DMS 273 (cell line): ENCODE results near the gene PMEPA1.

Experiments used
- DNase-seq: peaks from one replicate; lab custom pipeline; 2025; ENCODE audit not compliant: unreplicated experiment; lab: John Stamatoyannopoulos, UW

Gene PMEPA1, protein sequence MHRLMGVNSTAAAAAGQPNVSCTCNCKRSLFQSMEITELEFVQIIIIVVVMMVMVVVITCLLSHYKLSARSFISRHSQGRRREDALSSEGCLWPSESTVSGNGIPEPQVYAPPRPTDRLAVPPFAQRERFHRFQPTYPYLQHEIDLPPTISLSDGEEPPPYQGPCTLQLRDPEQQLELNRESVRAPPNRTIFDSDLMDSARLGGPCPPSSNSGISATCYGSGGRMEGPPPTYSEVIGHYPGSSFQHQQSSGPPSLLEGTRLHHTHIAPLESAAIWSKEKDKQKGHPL

DNA sequence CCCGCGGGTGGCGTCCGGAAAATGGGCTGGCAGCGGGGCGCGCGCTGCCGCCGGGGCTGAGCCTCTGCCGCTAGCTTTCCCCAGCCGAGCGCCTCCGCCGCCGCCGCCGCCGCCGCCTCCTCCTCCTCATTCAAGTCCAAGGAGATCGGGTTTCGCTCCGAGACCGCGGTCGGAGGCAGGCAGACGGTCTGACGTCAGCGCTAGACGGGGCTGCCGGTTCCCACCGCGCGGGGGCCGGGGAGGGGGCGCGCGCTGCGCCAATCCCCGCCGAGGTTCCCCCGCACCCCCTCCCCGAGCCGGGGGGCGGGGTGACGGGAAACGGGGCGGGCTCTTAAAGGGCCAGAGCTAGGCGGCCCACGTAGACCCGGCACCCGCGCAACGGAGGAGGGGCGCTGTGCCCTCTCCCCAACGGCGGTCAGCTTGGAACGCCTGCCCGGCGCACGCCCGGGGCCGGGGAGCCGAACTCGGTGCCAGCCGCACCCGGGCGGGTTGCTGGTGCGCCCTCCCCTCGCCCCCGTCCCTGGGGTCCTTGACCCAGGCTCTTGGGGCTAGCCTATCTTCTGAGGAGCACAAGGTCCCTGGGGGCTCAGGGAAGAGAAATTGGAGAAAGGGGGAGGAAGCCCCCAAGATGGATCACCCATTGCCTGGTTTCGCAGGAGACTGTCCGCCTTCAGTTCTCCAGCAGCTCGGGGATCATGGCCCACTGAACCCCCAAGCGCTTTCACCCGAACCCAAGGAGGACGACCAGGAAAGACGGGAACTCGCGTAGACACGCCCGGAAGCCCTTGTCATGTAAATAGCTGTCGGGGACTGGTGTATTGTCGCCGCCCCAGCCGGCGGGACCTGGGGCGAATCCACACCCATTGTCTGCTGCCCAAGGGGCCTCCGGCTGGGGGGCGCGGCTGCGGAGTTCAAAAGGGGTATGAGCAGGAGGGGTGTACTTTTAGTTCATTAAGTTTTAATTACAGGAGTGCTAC lies at the start of gene PMEPA1:
PMEPA1 (minus strand) TSS at position 193 of the 977 bp plus-strand sequence. CDS start 433 bp downstream, outside the sequence.
- DNase-seq: peak; percentile 97

DNA sequence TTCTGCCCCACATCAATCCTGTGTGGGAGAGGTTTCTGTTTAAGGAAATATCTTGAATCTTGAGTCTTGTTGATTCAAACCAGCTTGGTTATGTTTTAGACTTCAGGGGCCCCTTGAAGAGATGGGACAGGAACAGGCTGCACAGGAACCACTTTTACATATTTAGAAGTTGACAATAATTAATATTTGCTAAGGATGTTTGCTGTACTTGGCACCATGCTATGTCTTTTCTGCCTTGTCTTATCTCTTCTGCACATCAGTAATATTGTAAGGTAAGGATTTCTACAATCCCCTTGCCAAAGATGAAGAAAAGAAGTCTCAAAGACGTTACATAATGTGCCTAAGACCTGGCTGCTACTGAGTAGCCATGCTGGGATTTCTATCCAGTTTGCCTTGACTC lies 48.0 kb upstream of the PMEPA1 start:
- DNase-seq: no peak

DNA sequence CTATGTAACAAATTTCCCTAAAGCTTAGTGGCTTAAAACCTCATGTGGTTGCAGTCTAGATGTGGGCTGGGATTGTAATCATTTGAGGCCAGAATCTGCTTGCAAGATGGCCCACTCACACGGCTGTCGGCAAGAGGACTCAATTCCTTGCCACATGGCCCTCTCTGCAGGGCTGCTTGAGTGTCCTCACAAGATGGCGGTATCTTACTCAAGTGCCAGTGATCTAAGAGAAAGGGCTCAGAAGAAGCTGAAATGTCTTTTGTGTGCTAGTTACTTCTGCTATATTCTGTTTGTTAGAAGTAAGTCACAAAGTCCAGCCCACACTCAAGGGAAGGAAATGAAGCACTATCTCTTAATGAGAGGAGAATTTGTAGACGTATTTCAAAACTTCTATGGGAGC lies 47.1 kb upstream of the PMEPA1 start:
- no peak for DNase-seq

DNA sequence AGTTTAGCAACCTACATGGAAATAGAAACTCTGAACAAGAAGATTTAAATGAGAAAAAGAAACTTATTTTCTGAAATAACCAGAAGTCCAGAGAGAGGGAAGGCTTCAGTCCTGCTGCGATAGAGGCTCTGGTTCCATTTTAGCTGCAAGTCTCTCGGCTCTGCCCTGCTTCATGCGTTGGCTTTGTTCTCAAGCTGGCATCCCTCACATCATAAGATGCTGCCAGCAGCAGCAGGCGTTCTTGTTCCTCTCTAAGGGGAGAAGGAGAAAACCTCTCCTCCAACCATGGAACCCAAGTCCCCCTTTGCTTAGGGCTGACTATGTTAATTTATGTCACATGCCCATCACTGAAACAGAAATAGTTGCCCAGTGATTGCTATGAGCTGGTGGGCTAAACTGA lies 46.4 kb upstream of the PMEPA1 start:
- no peak for DNase-seq

DNA sequence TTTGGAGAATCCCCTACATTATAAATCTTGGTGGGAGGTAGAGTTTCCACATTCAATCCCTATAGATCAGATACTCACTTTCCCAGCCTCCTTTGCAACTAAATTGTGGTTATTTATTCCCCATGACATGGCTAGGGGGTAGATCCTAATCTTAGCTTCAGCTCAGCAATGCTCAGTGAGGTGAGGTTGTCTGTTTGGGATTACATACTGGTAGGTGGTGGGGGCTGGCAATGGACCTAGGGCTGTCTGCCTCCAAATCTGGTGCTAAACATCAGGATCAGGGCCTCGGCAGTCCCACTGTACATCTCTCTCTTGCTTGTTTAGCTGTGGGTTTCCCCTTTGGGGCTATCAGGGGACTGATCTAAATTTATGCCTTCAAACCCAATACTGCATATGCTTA lies 45.8 kb upstream of the PMEPA1 start:
- no peak for DNase-seq

DNA sequence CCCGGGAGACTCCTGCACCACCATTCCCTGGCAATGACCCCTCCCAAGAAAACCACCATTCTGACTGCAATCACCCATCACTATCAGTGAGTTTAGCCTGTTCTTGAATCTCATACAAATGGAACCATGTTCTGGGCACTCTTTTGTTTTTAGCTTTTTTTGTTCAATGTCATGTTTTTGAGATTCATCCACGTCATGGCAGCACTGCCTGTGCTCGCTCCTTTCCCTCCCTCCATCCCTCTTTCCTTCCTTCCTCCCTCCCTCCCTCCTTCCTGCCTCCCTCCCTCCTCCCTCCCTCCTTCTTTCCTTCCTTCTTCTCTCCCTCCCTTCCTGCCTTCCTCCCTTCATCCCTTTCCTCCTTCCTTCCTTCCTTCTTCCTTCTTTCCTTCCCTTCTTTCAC lies 44.4 kb upstream of the PMEPA1 start:
- DNase-seq: no peak

DNA sequence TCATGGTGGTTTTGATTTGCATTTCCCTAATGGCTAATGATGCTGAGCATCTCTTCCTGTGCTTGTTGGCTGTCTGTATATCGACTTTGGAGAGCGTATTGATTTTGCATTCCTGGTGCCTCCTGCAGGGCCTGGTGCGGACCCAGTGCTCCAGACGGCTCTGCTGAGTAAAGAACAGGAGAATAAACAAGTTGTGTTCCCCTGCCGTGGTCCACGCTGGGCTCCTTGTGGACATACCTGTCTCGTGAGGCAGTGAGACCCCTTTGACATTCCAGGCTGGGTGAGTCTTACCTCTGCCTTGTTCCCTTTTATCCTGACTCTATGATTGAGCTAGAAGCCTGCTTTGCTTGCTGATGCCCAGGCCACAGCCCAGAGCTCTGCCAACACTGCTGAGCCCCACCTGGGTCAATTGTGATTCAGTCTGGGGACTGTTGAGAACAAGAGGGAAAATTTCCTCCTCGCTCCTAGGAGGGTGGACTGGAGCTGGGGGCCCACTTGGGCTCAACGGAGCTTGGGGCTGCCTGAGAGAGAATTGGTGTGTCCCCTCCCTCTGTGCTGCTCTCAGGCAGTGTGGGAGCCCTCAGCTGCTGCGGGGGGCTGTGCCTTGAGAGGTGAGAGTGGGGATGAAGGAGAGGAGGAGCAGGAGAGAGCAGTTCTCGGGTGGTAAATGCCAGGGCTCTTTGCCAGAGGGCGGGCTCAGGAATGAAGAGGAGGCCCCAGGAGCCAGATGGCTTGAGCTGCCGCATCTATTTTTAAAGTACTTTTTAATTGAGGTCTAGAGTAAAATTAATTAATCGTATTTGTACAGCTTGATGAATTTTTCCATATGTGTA lies 43.7 kb upstream of the PMEPA1 start:
- peak; percentile 55 for DNase-seq

DNA sequence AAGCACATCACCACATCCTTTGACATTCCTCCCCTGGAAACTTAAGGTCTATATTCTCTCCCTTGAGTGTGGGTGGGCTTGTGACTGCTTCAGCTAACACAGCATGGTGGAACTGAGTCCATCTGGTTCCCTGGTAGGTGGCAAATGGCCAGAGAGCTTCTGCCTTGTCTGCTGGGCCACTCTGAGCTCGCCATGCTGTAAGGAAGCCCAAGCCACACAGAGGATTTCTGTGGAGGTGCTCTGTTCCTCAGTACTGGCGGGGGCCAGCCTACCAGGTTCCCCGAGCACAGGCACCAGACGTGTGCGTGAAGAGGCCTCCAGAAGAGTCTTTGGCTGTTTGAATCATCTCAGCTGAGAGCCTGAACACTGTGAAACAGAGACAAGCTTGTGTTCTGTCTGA lies 41.6 kb upstream of the PMEPA1 start:
- peak; percentile 14 for DNase-seq

DNA sequence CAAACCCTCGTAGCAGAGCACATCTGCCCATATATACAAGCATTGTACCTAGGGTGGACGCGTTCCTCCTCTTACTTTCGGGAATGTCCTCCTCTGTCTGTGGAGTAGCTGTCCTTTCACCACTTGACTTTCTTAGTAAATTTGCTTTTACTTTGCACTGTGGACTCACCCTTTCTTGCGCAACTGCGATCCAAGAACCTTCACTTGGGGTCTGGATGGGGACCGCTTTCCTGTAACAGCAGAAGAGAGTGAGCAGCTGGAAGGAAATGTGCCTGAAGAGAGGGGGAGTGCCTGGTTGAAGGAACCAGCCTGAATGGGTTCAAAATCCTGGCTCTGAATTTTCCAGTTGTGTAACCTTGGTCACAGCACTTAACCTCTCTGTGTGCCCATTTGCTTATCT lies 40.1 kb upstream of the PMEPA1 start:
- no peak for DNase-seq

DNA sequence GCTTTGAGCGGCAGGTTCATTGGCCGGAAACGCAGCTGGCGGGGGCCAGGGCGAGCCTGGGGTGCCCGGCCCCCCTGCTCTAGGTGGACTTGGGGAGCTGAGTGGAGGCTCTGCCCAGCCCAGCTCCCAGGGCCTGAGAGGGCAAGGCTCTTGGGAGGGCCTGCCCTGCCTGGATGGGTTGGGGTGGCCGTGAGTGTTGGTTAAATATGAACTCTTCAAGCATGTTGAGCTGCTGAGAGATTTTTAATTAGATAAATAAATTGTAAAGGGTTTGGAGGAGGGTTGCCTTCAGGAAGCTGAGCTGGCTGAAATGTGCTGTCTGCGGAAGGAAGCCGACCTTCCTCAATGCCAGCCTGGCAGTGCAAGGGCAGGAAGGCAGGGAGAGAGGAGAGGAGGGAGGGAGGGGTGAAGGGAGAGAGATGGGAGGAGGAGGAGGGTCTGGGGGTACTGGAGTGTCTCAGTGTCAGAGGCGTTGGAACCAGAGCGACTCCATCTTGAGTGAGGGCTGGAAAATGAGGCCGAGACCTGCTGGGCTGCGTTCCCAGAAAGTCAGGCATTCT lies 39.4 kb upstream of the PMEPA1 start:
- DNase-seq: no peak

DNA sequence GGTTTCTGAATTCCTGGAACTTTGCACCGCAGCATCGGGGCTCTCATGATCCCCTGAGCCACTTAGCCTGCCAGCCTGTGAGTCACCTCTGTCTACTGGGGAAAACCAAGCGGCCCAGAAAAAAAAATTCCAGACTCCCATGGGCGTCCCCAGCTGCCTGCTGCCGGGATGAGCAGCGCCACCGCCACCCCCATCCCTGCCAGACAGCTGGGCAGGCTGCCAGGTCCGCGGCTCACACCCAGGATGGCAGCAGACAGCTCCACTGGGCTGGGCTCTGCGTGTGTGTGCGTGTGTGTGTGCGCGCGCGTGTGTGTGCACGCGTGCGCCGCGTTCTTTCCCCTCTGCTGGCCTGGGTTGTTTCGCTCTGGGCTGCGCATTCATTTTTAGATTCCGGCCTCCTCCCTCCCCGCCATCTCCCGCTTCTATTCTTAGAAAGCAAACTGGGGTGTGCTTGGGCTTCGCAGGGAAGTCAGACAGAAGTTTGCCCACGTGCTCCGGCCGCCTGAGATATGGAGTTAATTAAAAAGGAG lies 38.9 kb upstream of the PMEPA1 start:
- DNase-seq: peak; percentile 90

DNA sequence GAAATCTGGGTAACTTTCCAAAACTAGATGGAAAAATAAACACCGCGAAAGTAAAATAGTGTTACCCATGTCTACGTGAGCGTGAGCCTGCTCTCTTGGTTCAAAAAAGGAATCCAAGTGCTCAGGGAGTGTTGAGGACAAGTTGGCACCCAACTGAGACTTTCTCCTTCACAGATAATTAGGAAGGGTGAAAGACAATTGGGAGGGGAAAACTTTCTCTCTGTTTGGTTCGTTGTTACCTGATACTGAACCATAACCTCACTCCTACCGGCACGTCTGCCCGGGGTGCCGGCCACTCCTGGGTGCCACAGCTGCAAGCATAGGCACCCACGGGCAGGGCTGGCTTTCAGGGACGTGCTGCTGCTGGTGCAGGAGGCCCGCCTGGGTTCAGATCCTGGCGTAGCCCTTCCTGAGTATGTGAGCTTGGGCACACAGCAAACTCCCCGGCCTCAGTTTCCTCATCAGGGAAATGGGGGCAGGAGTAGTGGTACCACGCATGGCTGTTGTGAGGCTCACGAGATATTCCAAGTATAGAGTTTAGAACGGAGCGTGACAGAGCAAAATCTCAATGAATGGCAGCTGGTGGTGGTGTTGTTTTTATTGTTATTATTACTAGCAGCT lies 38.2 kb upstream of the PMEPA1 start:
- no peak for DNase-seq

DNA sequence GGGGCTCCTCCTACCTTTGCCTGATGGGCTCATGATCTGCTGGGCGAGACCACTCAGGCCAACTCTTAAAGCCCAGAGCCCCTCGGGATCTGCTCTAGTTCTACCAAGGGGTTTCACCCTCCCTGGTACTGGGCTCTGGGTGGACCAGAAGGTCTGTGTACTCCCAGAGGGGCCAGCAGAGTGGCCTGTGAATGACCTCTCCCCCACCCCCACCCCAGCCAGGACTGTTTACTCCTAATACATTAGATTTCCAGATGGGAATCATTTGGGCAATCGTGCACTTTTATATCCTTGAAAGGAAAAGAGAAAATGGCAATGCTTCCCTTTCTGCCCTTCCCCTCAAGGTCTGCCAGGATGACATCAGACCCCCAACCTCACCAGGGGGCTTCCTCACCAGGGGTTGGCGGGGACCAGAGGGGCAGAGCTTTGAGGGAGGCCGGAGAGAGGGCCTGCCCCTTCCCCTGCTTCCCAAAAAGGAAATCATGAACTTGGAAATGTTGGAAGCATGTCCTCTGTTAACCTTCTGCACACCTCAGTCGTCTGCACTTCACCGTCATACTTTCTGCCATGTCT lies 37.1 kb upstream of the PMEPA1 start:
- peak; percentile 84 for DNase-seq

DNA sequence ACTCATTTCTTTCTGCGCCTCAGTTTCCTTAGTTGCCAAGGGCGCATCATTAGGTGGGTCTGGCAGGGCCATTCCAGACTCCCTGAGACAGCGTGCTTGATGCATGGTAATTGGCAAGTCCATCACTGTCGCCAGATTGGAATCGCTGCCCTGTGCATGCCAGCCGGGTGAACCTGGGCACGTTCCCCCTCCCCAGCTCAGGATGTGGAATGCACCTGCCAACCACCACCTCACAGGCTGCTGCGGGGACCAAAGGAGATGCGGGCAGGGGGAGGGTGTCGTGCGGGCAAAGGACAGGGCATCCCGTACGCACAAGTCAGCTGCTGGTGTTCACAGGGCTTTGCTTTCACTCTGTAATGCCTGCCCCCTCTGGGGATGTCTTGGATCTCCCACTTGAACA lies 36.4 kb upstream of the PMEPA1 start:
- DNase-seq: no peak

DNA sequence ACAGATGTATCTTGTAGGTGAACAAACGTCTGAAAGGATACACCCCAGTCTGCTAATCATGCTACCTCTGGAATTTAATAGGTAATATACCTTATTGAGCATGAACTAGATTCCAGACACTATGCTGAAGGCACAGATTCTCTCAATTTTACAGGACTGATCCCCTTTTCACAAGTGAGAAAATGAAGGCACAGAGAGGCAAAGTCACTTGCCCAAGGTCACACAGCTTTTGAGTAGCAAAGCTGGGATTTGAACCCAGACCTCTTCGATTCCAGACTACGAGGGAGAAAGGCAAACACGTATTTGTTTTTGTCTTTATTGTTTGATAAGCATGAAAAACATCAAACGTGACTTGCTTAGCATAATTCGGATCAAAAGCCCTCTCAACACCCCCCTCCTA lies 34.4 kb upstream of the PMEPA1 start:
- DNase-seq: no peak

DNA sequence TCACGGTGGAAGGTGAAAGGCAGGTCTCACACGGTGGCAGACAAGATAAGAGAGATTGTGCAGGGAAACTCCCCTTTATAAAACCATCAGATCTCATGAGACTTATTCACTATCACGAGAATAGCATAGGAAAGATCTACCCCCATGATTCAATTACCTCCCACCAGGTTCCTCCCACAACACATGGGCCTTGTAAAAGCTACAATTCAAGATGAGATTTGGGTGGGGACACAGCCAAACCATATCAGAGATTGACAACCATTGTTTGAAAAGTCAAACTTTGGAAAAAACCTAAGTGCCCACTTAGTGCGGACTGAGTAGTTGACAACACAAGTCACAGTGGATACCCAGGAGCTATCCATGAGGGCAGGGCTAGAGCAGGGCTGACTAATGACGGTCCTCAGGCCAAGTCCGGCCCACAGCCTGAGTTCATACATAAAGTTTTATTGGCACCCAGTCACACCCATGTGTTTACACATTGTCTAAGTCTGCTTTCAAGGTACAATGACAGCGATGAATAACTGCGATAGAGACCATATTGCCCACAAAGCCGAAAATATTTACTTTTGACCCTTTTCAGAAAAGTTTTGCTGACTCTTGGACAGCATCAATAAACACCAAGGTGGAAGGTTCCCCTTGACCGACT lies 33.8 kb upstream of the PMEPA1 start:
- DNase-seq: no peak

DNA sequence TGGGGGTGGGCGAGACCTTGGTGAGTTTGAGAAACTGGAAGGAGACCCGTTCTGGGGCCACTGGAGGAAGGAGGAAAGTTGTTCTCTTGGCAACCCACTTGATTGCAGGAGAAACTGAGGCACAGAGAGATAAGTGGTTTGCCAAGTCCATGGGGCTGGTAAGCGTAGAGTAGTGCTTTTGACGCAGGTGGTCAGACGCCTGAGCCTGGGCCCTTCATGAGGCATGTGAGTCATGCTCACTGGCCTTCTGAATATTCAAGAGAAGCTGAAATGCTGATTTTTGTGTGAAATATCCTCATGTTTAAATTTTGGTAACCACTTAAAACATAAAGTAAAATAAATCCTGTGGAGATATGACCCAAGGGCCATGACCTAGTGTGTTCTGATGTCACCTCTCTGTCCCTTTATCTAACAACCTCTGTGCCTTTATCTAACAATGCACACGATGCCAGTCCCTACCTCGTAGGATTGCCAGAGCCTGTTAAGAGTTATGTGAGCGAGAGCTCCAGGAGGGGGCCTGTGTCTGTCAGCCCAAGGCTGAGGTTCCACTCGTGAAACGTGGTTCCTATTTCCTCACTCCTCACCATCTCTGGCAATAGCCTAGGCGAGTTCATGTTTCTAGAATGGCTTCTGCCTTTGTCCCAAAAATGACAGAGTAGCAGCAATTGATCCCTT lies 32.8 kb upstream of the PMEPA1 start:
- no peak for DNase-seq

DNA sequence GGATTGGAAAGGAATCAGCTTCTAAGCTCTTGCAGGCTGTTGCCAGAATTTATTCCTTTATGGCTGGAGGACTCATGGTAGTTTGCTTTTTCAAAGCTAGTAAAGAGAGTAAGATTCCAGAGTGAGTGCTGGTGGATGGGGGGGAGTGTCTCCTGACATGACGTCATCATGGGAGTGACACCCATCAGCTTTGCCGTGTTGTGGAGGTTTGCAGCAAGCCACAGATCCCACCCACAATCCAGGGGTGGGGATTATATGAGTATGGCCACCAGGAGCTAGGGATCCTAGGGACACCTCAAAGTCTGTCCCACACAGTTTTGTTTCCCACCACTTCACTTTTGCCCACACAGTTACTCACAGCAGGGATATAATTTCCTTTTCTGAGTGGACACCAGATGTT lies 28.7 kb upstream of the PMEPA1 start:
- no peak for DNase-seq

DNA sequence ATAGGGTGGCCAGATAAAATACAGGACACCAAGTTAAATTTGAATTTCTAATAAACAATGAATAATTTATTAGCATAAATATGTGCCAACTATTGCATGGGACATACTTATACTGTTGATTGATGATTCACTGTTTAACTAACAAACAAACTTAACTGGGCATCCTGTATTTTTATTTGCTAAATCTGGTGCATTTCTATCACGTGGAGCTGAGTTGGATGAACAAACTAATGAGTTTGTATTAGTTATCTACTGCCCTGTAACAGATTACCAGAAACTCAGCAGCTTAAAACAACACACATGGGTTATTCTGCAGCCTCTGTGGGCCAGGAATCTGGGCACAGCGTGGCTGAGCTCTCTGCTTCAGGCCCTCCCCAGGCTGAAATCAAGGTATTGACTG lies 28.2 kb upstream of the PMEPA1 start:
- no peak for DNase-seq
